GM18499 (cell line): Measurements from ENCODE around the gene PDIA6.
"Not testable (repeated sequence)": the region's sequence is repeated elsewhere in the genome, so short reads cannot be mapped to it uniquely, and the experiment has no call there.

Experiments used
- ATAC-seq: cut with Tn5 transposase; IDR thresholded peaks from one replicate; pipeline ENCODE4 v1.9.1; 2021; ENCODE audit warnings: moderate number of reproducible peaks; ENCODE audit not compliant: insufficient read depth, unreplicated experiment

PDIA6 gene

DNA sequence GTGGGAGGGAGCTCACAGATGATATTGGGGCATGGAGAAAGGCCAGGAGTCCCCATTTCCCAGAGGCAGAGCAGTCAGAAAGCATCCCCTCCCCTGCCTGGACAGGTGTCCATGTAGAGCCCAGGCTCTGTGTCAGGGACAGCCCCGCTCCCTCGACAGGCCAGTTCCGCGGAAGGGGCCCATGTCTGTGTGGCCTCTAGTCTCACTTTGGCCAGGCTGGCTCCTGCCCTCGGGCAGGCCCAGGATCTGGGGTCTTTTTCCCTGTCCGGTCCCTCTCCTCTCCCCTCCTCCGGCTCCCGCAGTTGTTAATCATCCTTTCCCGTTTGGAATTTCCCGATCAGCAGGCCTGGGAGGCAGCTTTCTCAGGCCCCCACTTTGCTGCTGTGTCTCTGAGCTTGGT is 20.4 kb upstream of the PDIA6 start:
- no peak for ATAC-seq

DNA sequence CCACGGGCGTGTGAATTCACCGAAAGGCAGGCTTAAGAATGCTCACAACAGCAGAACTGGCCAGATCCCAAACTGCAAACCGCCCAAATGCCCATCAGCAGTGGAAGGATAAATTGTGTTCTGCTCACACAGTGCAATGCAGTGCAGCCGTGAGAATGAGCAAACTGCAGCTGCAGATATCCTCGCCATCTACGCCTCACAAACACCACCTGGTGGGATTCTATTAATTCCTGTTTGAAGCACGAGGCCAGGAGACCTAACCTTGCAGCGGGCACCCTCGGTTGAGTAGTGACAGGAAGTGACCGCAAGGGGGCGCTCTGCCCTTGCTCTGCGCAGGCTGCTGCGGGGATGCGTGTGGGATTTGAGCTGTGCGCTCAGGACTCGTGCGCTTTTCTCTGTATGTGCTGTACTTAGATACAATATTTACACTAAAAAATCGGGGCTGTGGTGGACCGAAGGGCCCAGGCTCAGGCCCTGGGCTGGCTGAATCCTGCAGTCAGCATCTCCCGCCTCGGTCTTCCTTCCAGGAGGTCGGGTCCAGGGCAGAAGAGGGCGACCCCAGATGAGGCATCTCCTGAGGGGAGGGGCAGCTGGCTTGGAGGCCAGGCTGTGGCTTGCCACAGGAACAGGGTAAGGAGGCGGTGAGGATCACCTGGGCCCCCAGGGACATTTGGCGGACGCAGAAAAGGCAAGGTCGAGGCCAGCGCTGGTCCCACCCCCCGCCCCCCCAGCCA is 19.8 kb upstream of the PDIA6 start:
- ATAC-seq = peak; percentile 69

- ATAC-seq = no peak
These were observed 18.9 kb upstream of the PDIA6 start for GRCh38 chr2:10831400-10831985.

DNA sequence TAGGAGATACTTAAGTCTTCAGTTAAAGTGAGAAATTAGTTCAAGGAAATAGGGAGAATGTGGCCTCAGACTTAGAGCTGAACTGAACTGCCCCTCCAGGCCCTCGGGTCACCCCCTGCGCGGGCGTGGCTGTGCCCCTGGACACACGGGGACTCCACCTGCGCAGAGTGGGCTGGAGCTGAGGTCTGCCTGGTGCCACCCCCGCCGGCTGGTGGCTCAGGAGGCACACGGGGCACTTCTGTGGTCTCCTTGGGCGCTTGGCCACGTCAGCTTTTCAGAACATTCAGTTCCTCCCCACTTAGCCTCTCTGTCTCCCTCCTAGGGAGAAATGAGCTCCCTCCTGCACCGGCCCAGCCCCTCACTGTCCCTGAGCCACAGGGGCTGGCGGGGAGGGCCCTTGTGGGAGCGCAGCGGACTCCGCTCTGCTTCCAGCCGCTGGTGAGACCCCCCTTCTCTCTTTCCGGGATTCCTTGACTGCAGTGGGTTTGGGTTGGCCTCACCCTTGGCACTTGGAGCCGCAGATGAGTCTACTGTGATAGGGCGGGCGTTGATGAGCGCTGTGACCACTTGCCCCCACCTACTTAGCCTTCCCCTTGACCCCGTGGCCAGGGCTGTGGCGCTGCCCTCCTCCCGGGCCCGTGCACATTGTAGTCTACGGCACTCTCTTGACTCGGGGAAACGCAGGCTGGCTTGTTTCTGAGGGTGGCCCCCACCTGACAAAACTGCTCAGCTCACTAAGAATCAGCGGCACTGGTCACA is 18.2 kb upstream of the PDIA6 start:
- no peak for ATAC-seq

- no peak for ATAC-seq
These were observed 17.6 kb upstream of the PDIA6 start for GRCh38 chr2:10830203-10830602.

GRCh38 chr2:10829299-10829698 is 16.7 kb upstream of the PDIA6 start:
- no peak for ATAC-seq

- no peak for ATAC-seq
These were observed 15.8 kb upstream of the PDIA6 start for GRCh38 chr2:10828346-10828745.

GRCh38 chr2:10826625-10827024 is 14.0 kb upstream of the PDIA6 start:
- no peak for ATAC-seq

GRCh38 chr2:10826026-10826425 is 13.4 kb upstream of the PDIA6 start:
- ATAC-seq = no peak

- no peak for ATAC-seq
These were observed 11.6 kb upstream of the PDIA6 start for GRCh38 chr2:10824191-10824590.

DNA sequence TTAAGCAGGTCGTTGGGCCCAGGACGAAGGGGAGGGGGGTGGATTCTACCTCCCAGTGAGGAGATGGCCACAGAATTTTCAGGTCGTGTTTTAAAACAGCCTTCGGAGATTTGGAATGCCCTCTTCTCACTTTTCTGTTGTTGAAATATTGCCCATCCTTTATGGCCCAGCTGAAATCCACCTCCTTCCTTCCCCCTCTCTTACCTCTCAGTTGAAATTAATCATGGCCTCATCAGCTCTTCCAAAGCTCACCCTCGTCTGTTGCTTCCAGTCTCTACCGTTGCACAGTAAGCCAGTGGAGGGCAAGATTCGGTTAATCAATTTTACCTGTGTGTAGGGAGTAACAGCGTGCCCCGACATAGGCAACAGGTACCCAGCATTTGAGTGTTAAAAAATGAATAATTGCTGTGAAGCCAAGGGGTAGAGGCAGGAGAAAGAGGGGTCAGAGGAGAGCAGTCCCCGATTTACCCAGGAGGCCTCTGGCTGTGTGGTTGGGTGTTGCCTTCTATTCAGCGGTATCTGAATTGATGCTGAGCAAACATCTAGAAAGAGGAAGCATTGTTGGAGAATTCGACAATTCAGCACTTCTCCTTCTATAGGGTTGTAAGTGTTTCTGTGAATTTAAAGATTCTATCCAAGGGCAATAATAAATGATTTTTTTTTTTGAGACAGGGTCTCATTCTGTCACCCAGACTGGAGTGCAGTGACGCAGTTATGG is 8.6 kb upstream of the PDIA6 start:
- no peak for ATAC-seq

GRCh38 chr2:10820562-10820961 is 8.0 kb upstream of the PDIA6 start:
- no peak for ATAC-seq

- ATAC-seq = no peak
These were observed 7.2 kb upstream of the PDIA6 start for GRCh38 chr2:10819714-10820314.

- no peak for ATAC-seq
These were observed 6.4 kb upstream of the PDIA6 start for GRCh38 chr2:10818984-10819383.

DNA sequence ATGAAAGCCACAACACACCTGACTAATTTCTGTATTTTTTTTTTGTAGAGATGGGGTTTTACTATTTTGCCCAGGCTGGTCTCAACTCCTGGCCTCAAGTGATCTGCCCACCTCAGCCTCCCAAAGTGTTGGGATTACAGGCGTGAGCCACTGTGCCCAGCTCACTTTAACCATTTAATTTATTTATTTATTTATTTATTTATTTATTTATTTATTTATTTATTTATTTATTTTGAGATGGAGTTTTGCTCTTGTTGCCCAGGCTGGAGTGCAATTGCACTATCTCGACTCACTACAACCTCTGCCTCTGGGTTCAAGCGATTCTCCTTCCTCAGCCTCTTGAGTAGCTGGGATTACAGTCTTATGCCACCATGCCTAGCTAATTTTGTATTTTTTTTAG is 5.7 kb upstream of the PDIA6 start:
- not testable (repeated sequence) for ATAC-seq

GRCh38 chr2:10817413-10817812 is 4.8 kb upstream of the PDIA6 start:
- ATAC-seq = no peak

DNA sequence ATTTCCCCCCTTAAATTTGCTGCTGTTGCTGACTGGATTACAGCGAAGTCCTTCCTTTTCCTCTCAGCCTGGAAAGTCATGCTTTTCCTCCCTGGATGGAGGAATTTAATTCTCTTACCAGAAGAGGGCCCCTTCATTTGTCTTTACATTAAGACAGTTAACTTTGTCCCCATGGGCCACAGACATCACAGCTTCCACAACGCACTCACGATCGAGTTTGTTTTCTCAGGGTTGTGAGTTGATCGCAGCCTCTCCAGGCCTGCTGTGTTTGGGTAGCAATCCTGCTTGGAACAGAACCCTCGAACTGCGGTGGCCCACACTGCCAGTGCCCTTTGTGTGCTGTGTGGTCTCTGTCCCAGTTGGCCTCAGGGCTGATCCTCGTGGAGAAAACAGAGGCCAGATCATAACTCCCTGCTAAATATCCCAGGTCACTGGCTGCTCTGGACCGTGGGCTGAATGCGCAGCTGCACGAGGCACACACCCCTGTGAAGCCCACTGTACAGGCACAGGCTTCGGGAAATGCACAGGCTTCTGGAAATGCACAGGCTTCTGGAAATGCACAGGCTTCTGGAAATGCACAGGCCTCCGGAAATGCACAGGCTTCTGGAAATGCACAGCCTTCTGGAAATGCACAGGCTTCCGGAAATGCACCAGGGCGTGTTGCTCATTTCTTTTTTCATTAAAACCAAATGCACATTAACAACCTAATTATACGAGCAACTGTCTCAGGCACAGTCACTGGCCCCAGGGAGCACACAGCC is 2.2 kb upstream of the PDIA6 start:
- no peak for ATAC-seq

DNA sequence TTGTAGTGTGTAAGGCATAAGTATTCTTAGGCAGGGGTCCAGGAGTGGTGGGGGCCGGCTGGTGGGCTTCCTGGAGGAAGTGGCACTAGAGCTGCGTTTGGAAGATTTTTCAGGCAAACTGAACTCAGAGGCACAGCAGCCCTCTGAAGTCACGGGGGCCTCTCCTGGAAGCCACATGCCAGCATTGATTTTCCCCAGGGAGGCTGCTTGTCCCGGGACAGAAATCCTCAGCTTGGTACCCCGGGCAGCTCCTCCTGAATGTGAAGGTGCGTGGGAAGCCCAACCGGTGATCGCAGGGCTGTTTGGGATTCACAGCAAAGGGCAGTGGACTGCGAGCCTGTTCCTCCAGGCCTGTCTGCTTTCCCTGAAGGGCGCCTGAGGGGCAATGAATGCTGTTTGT is 1.6 kb upstream of the PDIA6 start:
- ATAC-seq = no peak

DNA sequence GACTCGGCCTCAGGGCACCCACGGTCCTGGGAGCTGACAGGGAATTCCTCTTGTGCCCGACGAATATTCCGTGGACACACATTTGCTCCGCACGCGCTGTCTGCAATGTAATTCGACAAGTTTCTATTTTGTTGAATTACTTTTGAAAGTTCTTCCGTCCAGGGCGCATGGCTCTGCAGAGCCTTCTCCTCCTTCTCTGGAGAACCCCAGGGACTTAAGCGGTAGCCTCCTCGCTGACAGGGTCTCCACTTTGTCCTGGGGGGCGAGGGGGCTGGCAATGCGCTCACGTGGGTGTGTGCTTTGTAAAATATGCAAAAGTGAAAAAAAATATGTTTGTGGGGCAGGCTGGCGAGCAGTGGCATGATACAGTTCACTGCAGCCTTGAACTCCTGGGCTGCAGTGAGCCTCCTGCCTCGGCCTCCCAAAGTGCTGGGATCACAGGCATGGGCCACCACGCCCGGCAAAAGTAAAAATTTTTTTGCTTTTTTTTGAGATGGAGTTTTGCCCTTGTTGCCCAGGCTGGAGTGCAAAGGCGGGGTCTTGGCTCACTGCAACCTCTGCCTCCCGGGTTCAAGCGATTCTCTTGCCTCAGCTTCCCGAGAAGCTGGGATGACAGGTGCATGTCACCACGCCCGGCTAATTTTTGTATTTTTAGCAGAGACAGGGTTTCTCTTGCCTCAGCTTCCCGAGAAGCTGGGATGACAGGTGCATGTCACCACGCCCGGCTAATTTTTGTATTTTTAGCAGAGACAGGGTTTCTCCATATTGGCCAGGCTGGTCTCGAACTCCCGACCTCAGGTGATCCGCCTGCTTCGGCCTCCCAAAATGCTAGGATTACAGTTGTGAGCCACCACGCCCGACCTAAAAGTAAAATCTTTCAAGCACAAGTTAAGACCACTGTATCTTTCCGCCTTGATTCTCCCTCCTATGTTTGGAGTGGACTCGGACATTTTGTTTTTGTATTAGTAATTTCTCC is 866 bp upstream of the PDIA6 start:
- ATAC-seq = not testable (repeated sequence)
